Body of pancreas (tissue), 4 donors: ENCODE measurements around the gene SRP14. TPM values are rescaled to one million over a fixed set of nuclear protein-coding genes. Genes with fewer than 3 reads are reported as not detected.

ENCODE experiments used
- ATAC-seq: fragments of 150-250 bp; one replicate; pipeline ENCODE4 v1.9.1; 2016
- DNase-seq, 4 donors: peaks; one replicate each; pipeline ENCODE4 v3.0.0-alpha.2; 2019
- H3K27ac ChIP-seq, 4 donors: fragments of 200-600 bp; sonication (generic); 1 replicate in 3 of 4; 2 replicates in 1 of 4; pipeline versions ENCODE4 v1.5.1 to v1.6.1; 2016 to 2019; ENCODE audit warnings: mild to moderate bottlenecking in 1 of 4, mixed read lengths in 1 of 4, moderate library complexity in 1 of 4
- H3K27me3 ChIP-seq, 2 donors: fragments of 200-600 bp; sonication (generic); one replicate each; pipeline ENCODE4 v1.6.0; 2016; ENCODE audit warnings: mild to moderate bottlenecking in 1 of 2
- H3K36me3 ChIP-seq, 2 donors: fragments of 200-600 bp; sonication (generic); replicated peaks in 1 of 2; 2 replicates each; pipeline ENCODE4 v1.5.1; 2016; ENCODE audit warnings: low read depth in 2 of 2; ENCODE audit not compliant: insufficient read depth in 1 of 2
- H3K4me1 ChIP-seq: fragments of 200-600 bp; sonication (generic); one replicate; pipeline ENCODE4 v1.6.0; 2016
- H3K4me3 ChIP-seq, 2 donors: fragments of 200-600 bp; sonication (generic); 1 replicate in 1 of 2; 2 replicates in 1 of 2; pipeline ENCODE4 v1.5.1; 2016 to 2019
- H3K9me3 ChIP-seq, 3 donors: fragments of 200-600 bp; sonication (generic); 1 replicate in 2 of 3; 2 replicates in 1 of 3; pipeline ENCODE4 v1.5.1; 2016
- CTCF ChIP-seq, 7 experiments: fragments of 450-650 bp in 4 of 7; fragments of 200-600 bp in 3 of 7; sonication (generic) in 3 of 7; IDR thresholded peaks; one replicate each; pipeline ENCODE4 v1.5.1; 2016 to 2019; ENCODE audit warnings: antibody characterized with exemption in 7 of 7
- POLR2A ChIP-seq, 3 donors: fragments of 450-650 bp; IDR thresholded peaks; one replicate each; pipeline ENCODE4 v1.6.1; 2016; ENCODE audit warnings: antibody characterized with exemption in 3 of 3, mild to moderate bottlenecking in 2 of 3
- WGBS, 2 donors: methylation state at CpG; one replicate each; pipeline ENCODE4 v1.1.5; 2017; 5-methylcytosine and 5-hydroxymethylcytosine counted together
- intact Hi-C: fragments of 100-400 bp; cut with DNase I; formaldehyde crosslinking; loops from one replicate; pipeline ENCODE4 v1.15.1; 2023
- total RNA-seq, 2 donors: library from RNA; depleted of rRNA; stranded (reverse); fragments of >200 nt; gene quantifications; one replicate each; pipeline ENCODE4 v1.1.0, GENCODE V29; 2016

Gene SRP14
- total RNA-seq, 2 donors from 2014 or later, result 122 to 209 TPM

- ATAC-seq, result no peak
- Histone ChIP-seq H3K4me1 (peaks cover 35% of the 10 kb centered on the region), H3K27ac (peak overlapping the region in 3 of 4 donors; percentile 48 to 80 (median 62)), H3K36me3 (no peaks in the 10 kb centered on the region), H3K4me3 (no peak overlapping the region), H3K9me3 (no peaks in the 10 kb centered on the region), H3K27me3 (no peaks in the 10 kb centered on the region)
- intact Hi-C loops, result loop anchor here (5.0 to 10.0 kb wide), 2 partner anchors 170 to 228 kb away; no protein-coding TSS in a partner anchor
- DNase-seq, result no peak
- TF ChIP-seq POLR2A (IDR thresholded peaks at IDR 0.05) (no peak), CTCF (IDR thresholded peaks at IDR 0.05) (no peak)
- 69 to 95% methylated on average over 4 to 5 of the region's 5 CpGs for WGBS, 2 donors
These were observed 7.9 kb upstream of the SRP14 start for GRCh38 chr15:40046721-40047414.

- ATAC-seq (no peak), DNase-seq (no peak)
- H3K9me3 ChIP-seq, result no peaks in the 10 kb centered on the region
- WGBS, 2 donors, result 77 to 78% methylated on average over 6 of the region's 6 CpGs
- H3K36me3 ChIP-seq, result no peaks in the 10 kb centered on the region
- TF ChIP-seq CTCF (IDR thresholded peaks at IDR 0.05) (no peak), POLR2A (IDR thresholded peaks at IDR 0.05) (no peak)
- H3K27ac ChIP-seq, result peak overlapping the region in 1 of 4 donors; percentile 7
- no peak overlapping the region for H3K4me3 ChIP-seq
- intact Hi-C loops, result loop anchor here (5.0 to 10.0 kb wide), 2 partner anchors 172 to 229 kb away; no protein-coding TSS in a partner anchor
- peaks cover 37% of the 10 kb centered on the region for H3K4me1 ChIP-seq
- no peaks in the 10 kb centered on the region for H3K27me3 ChIP-seq
These were observed 6.7 kb upstream of the SRP14 start for GRCh38 chr15:40045572-40046217.

- DNase-seq, result peak; percentile 86 to 91 (median 88)
- H3K36me3 ChIP-seq, result no peaks in the 10 kb centered on the region
- H3K4me3 ChIP-seq, result no peak overlapping the region
- H3K9me3 ChIP-seq, result no peaks in the 10 kb centered on the region
- peak overlapping the region in 1 of 4 donors; percentile 7 for H3K27ac ChIP-seq
- no peak for TF ChIP-seq POLR2A (IDR thresholded peaks at IDR 0.05)
- peak; percentile 85 to 98 (median 93) for TF ChIP-seq CTCF (IDR thresholded peaks at IDR 0.05)
- no peaks in the 10 kb centered on the region for H3K27me3 ChIP-seq
- 0 to 4% methylated on average over 13 to 22 of the region's 22 CpGs for WGBS, 2 donors
- peak; percentile 92 for ATAC-seq
- peaks cover 45% of the 10 kb centered on the region for H3K4me1 ChIP-seq
- intact Hi-C loops, result loop anchor here (5.0 to 10.0 kb wide), 2 partner anchors 172 to 230 kb away; no protein-coding TSS in a partner anchor
These were observed 6.0 kb upstream of the SRP14 start for GRCh38 chr15:40044717-40045571.

GRCh38 chr15:40043927-40044716 is 5.1 kb upstream of the SRP14 start:
- Histone ChIP-seq H3K36me3 (no peaks in the 10 kb centered on the region), H3K9me3 (no peaks in the 10 kb centered on the region), H3K27me3 (no peaks in the 10 kb centered on the region), H3K4me1 (peaks cover 47% of the 10 kb centered on the region), H3K27ac (no peak overlapping the region), H3K4me3 (no peak overlapping the region)
- intact Hi-C loops, result loop anchor here (10.0 kb wide), 1 partner anchor 231 kb away; no protein-coding TSS in a partner anchor
- ATAC-seq (no peak), DNase-seq (no peak)
- WGBS, 2 donors, result 68 to 73% methylated on average over 10 of the region's 10 CpGs
- TF ChIP-seq POLR2A (IDR thresholded peaks at IDR 0.05) (no peak), CTCF (IDR thresholded peaks at IDR 0.05) (no peak)
